ENCODE results near the gene GLIPR2. TPM values are rescaled to one million over a fixed set of nuclear protein-coding genes. Genes with fewer than 3 reads are reported as not detected.

Gene GLIPR2
- total and polyA plus RNA-seq, 3 donors from 2014 or later, result 3.5 to 19.6 (median 3.9) TPM

- peaks cover 33% of the 10 kb centered on the region for H3K4me1 ChIP-seq
- no peak overlapping the region for H3K27ac ChIP-seq
- H3K27me3 ChIP-seq, result no peaks in the 10 kb centered on the region
- H3K9me3 ChIP-seq, result no peaks in the 10 kb centered on the region
- WGBS, 2 donors, result 50 to 62% methylated on average over 3 of the region's 3 CpGs
- no peak overlapping the region for H3K4me3 ChIP-seq
- H3K36me3 ChIP-seq (ENCODE audit: low read depth, missing control alignments), result no peaks in the 10 kb centered on the region
- no peak for DNase-seq
- TF ChIP-seq CTCF (IDR thresholded peaks at IDR 0.05) (no peak), POLR2A (IDR thresholded peaks at IDR 0.05) (no peak)
- intact Hi-C loops (cut with DNase I; ENCODE audit: low total_unique reads), result no loop called here
Measured at GRCh38 chr9:36193023-36193422, 56.5 kb downstream of the GLIPR2 start.

GRCh38 chr9:36194326-36195000 lies 57.9 kb downstream of the GLIPR2 start:
- WGBS, 2 donors, result 37 to 44% methylated on average over 4 of the region's 4 CpGs
- intact Hi-C loops (cut with DNase I; ENCODE audit: low total_unique reads), result no loop called here
- Histone ChIP-seq H3K4me3 (no peak overlapping the region), H3K27ac (no peak overlapping the region), H3K36me3 (ENCODE audit: low read depth, missing control alignments) (no peaks in the 10 kb centered on the region), H3K27me3 (no peaks in the 10 kb centered on the region), H3K9me3 (no peaks in the 10 kb centered on the region), H3K4me1 (peaks cover 33% of the 10 kb centered on the region)
- TF ChIP-seq POLR2A (IDR thresholded peaks at IDR 0.05), result no peak
- TF ChIP-seq CTCF (IDR thresholded peaks at IDR 0.05), result no peak
- no peak for DNase-seq

GRCh38 chr9:36204906-36205547 lies 68.5 kb downstream of the GLIPR2 start:
- Histone ChIP-seq H3K36me3 (ENCODE audit: low read depth, missing control alignments) (no peaks in the 10 kb centered on the region), H3K27me3 (no peaks in the 10 kb centered on the region), H3K4me3 (no peak overlapping the region), H3K4me1 (peaks cover 6% of the 10 kb centered on the region), H3K27ac (no peak overlapping the region), H3K9me3 (no peaks in the 10 kb centered on the region)
- no peak for TF ChIP-seq POLR2A (IDR thresholded peaks at IDR 0.05)
- no peak for TF ChIP-seq CTCF (IDR thresholded peaks at IDR 0.05)
- intact Hi-C loops (cut with DNase I; ENCODE audit: low total_unique reads), result no loop called here
- DNase-seq, result peak; percentile 46
- 82 to 85% methylated on average over 7 to 11 of the region's 11 CpGs for WGBS, 2 donors

DNA sequence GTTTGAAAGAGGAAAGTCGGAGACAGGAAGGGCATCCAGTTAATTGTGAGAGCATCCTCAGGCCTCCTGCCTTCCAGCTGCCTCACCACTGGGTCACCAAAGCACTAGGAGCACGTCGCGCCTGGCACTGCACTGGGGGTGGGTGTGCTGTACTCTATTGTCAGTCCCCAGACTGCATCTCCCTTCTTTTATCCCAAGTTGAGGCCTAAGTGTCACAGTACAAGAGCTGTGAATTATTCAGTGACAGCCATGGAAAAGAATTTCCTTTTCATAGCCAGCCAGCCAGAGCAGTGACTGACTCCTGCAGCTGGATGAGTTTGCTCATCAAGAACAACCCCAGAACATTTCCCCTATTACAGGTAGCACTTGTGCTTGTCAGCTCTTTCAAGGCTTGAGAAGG lies 70.5 kb downstream of the GLIPR2 start:
- no peak for DNase-seq
- H3K4me1 ChIP-seq, result peaks cover 17% of the 10 kb centered on the region

More for the DNA sequence above, 70.5 kb downstream of the GLIPR2 start:
- no peaks in the 10 kb centered on the region for H3K9me3 ChIP-seq
- peak overlapping the region in 1 of 2 donors; percentile 44 for H3K27ac ChIP-seq
- H3K36me3 ChIP-seq (ENCODE audit: low read depth, missing control alignments), result no peaks in the 10 kb centered on the region
- H3K27me3 ChIP-seq, result no peaks in the 10 kb centered on the region
- intact Hi-C loops (cut with DNase I; ENCODE audit: low total_unique reads), result no loop called here
- no peak overlapping the region for H3K4me3 ChIP-seq
- TF ChIP-seq POLR2A (IDR thresholded peaks at IDR 0.05) (no peak), CTCF (IDR thresholded peaks at IDR 0.05) (no peak)
- WGBS, 2 donors, result 72 to 75% methylated on average over 4 of the region's 4 CpGs
